OCI-LY7 (cell line): ENCODE measurements around the gene ANKRD13C. TPM values are rescaled to one million over a fixed set of nuclear protein-coding genes. Genes with fewer than 3 reads are reported as not detected.

ENCODE experiments used
- BruUV-seq: library from RNA; stranded (reverse); fragments of 400-500 nt; replicated peaks from 2 replicates; lab custom pipeline; 2021; lab: Mats Ljungman, UMichigan
- CTCF ChIA-PET: fragments of 300-600 bp; sonication (Branson Sonifier 250); formaldehyde crosslinking; loops from one replicate; lab custom pipeline; 2022; ENCODE audit warnings: antibody characterized with exemption; ENCODE audit not compliant: unreplicated experiment; lab: Charles Lee
- POLR2A ChIA-PET: fragments of 300-600 bp; sonication (Branson Sonifier 250); formaldehyde crosslinking; loops from one replicate; lab custom pipeline; 2022; ENCODE audit warnings: antibody characterized with exemption; lab: Charles Lee
- DNase-seq: peaks from one replicate; pipeline ENCODE4 v3.0.0-alpha.2; 2015; ENCODE audit warnings: low spot score
- H2AFZ ChIP-seq: fragments of 200-600 bp; sonication (generic), shearing (Covaris generic); 2 replicates; pipeline ENCODE4 v1.6.1; 2014; ENCODE audit warnings: mild to moderate bottlenecking, antibody characterized with exemption, low read length, moderate library complexity
- H3K27ac ChIP-seq: fragments of 200-600 bp; sonication (generic); 2 replicates; pipeline ENCODE4 v1.5.1; 2014; ENCODE audit warnings: mixed run types, low read depth, mild to moderate bottlenecking, moderate library complexity, low read length, inconsistent platforms; ENCODE audit not compliant: poor library complexity, severe bottlenecking
- H3K36me3 ChIP-seq: fragments of 200-600 bp; sonication (generic); 2 replicates; pipeline ENCODE4 v1.6.1; 2014; ENCODE audit warnings: mild to moderate bottlenecking, antibody characterized with exemption, low read length, moderate library complexity, mixed read lengths; ENCODE audit not compliant: insufficient read depth
- H3K4me1 ChIP-seq: fragments of 200-600 bp; sonication (generic); 2 replicates; pipeline ENCODE4 v1.5.1; 2014; ENCODE audit warnings: mild to moderate bottlenecking, low read length; ENCODE audit not compliant: insufficient read depth, poor library complexity, severe bottlenecking
- H3K4me2 ChIP-seq: fragments of 200-600 bp; sonication (generic); 2 replicates; pipeline ENCODE4 v1.6.1; 2014; ENCODE audit warnings: mild to moderate bottlenecking, low read length
- H3K4me3 ChIP-seq: fragments of 200-600 bp; sonication (generic); 2 replicates; pipeline ENCODE4 v1.5.1; 2014; ENCODE audit warnings: mild to moderate bottlenecking, low read depth, low read length; ENCODE audit not compliant: poor library complexity, severe bottlenecking
- H3K79me2 ChIP-seq: fragments of 200-600 bp; sonication (generic); 2 replicates; pipeline ENCODE4 v1.6.1; 2016; ENCODE audit warnings: low read depth, mild to moderate bottlenecking, low read length, moderate library complexity, mixed read lengths; ENCODE audit not compliant: insufficient read depth
- H3K9me2 ChIP-seq: fragments of 200-600 bp; sonication (generic); 2 replicates; pipeline ENCODE4 v1.6.1; 2016; ENCODE audit warnings: mild to moderate bottlenecking, low read length, mixed read lengths; ENCODE audit not compliant: insufficient read depth
- H3K9me3 ChIP-seq: fragments of 200-600 bp; sonication (generic); 2 replicates; pipeline ENCODE4 v1.6.1; 2014; ENCODE audit warnings: mild to moderate bottlenecking, mixed run types, low read length, mixed read lengths
- H4K20me1 ChIP-seq: fragments of 200-600 bp; sonication (generic); 2 replicates; pipeline ENCODE4 v1.6.1; 2014; ENCODE audit warnings: mild to moderate bottlenecking, antibody characterized with exemption, low read length, moderate library complexity, mixed read lengths; ENCODE audit not compliant: insufficient read depth
- EZH2phosphoT487 ChIP-seq: fragments of 200-600 bp; sonication (generic); IDR thresholded peaks from 2 replicates; pipeline ENCODE4 v1.6.1; 2018; ENCODE audit warnings: low read depth, borderline replicate concordance, mild to moderate bottlenecking, mixed run types, antibody characterized with exemption, low read length, moderate library complexity, mixed read lengths
- intact Hi-C: fragments of 100-400 bp; cut with micrococcal nuclease; formaldehyde crosslinking; loops from one replicate; pipeline ENCODE4 v1.10.0; 2022; ENCODE audit not compliant: unreplicated experiment
- total RNA-seq, 2 experiments: library from RNA; depleted of rRNA in 1 of 2; stranded (reverse); fragments of >200 nt in 1 of 2; shearing (Covaris generic) in 1 of 2; gene quantifications; 2 replicates each; pipeline ENCODE4 v1.2.3, GENCODE V29; 2014 to 2022
- TF ChIP-seq, protein P1 (sequence below): fragments of 200-600 bp; sonication (generic); conservative IDR thresholded peaks from 2 replicates; pipeline ENCODE4 v1.5.1; 2014; ENCODE audit warnings: mild to moderate bottlenecking, antibody characterized with exemption, low read length, moderate library complexity, mixed read lengths

Gene ANKRD13C
- total RNA-seq, 2 experiments from 2014 or later: 17.3 to 22.1 TPM

DNA sequence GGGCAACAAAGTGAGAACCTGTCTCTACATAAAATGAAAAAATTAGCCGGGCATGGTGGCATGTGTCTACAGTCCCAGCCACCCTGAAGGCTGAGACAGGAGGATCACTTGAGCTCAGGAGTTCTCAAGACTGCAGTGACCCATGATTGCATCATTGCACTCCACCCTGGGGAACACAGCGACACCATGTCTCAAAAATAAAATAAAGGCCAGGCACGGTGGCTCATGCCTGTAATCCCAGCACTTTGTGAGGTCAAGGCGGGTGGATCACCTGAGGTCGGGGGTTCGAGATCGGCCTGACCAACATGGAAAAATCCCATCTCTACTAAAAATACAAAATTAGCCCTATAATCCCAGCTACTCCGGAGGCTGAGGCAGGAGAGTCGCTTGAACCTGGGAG lies 20.1 kb downstream of the ANKRD13C start:
- POLR2A ChIA-PET: interaction anchor here (0.7 kb wide), 1 partner anchor 23 kb away, joined by 3 read pairs; no protein-coding TSS in a partner anchor

DNA sequence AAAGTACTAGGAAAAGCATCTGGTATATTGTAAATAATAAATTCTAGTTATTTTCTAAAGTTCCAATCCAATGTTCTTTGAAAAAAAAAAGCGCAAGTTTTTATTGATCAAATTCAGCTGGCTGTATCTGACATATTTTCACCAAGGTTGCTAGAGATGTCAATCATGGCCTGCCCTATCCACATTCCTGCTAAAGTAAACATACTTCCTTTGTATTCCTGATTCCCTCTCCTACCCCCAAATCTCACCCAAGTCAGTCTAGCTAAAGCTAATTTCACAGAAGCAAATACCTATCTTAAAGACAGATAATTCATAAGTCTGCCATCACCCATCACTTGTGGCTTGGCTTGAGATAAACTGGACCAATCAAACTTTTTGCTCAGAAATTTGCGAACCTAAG lies 21.3 kb downstream of the ANKRD13C start:
- no peaks in the 10 kb centered on the region for H3K9me3 ChIP-seq

More for the DNA sequence above, 20.1 kb downstream of the ANKRD13C start:
- Histone ChIP-seq H4K20me1 (no peaks in the 10 kb centered on the region), H3K4me3 (no peak overlapping the region), H3K4me2 (no peak overlapping the region), H3K9me2 (no peaks in the 10 kb centered on the region), H2AFZ (no peak overlapping the region), H3K79me2 (peaks cover 39% of the 10 kb centered on the region), H3K9me3 (no peaks in the 10 kb centered on the region), H3K36me3 (peaks cover 30% of the 10 kb centered on the region), H3K27ac (no peak overlapping the region), H3K4me1 (no peaks in the 10 kb centered on the region)
- CTCF ChIA-PET: no interaction called here
- intact Hi-C loops: no loop called here
- BruUV-seq: no TSS peak
- no peak for TF ChIP-seq EZH2phosphoT487
- TF ChIP-seq, protein P1, sequence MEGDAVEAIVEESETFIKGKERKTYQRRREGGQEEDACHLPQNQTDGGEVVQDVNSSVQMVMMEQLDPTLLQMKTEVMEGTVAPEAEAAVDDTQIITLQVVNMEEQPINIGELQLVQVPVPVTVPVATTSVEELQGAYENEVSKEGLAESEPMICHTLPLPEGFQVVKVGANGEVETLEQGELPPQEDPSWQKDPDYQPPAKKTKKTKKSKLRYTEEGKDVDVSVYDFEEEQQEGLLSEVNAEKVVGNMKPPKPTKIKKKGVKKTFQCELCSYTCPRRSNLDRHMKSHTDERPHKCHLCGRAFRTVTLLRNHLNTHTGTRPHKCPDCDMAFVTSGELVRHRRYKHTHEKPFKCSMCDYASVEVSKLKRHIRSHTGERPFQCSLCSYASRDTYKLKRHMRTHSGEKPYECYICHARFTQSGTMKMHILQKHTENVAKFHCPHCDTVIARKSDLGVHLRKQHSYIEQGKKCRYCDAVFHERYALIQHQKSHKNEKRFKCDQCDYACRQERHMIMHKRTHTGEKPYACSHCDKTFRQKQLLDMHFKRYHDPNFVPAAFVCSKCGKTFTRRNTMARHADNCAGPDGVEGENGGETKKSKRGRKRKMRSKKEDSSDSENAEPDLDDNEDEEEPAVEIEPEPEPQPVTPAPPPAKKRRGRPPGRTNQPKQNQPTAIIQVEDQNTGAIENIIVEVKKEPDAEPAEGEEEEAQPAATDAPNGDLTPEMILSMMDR: no peak
- DNase-seq: no peak

DNA sequence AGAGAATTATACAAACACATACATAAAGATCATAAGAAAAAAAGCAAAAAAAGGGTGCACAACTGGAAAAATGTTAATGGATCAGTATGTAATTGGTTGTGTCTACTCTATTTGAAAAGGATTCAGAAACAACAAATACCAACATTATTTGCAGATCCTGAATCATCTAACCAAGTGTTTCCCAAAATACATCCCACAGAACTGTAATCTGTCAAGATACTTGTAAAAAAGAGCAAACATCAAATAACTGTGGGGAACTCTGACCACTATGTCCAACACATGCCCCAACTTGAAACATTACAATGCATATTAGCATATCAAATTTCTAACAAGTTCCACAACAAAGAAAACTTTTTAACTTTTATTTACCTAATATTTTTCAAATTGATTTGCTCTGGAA lies 22.6 kb downstream of the ANKRD13C start:
- no peak for TF ChIP-seq EZH2phosphoT487
- TF ChIP-seq, protein P1: no peak
- ChIA-PET POLR2A (no interaction called here), CTCF (no interaction called here)
- Histone ChIP-seq H4K20me1 (no peaks in the 10 kb centered on the region), H3K9me3 (no peaks in the 10 kb centered on the region), H3K79me2 (peaks cover 30% of the 10 kb centered on the region), H3K4me1 (no peaks in the 10 kb centered on the region), H3K36me3 (peaks cover 15% of the 10 kb centered on the region), H3K4me3 (no peak overlapping the region), H2AFZ (no peak overlapping the region), H3K27ac (no peak overlapping the region), H3K9me2 (no peaks in the 10 kb centered on the region), H3K4me2 (no peak overlapping the region)
- no peak for DNase-seq
- intact Hi-C loops: no loop called here
- no TSS peak for BruUV-seq

More for the DNA sequence above, 21.3 kb downstream of the ANKRD13C start:
- H2AFZ ChIP-seq: no peak overlapping the region
- H3K4me2 ChIP-seq: no peak overlapping the region
- no peak for TF ChIP-seq EZH2phosphoT487
- TF ChIP-seq, protein P1: no peak
- BruUV-seq: no TSS peak
- H3K9me2 ChIP-seq: no peaks in the 10 kb centered on the region
- ChIA-PET POLR2A (interaction anchor here (0.7 kb wide), 1 partner anchor 10 kb away, joined by 3 read pairs; no protein-coding TSS in a partner anchor), CTCF (no interaction called here)
- intact Hi-C loops: no loop called here
- peaks cover 22% of the 10 kb centered on the region for H3K36me3 ChIP-seq
- H4K20me1 ChIP-seq: no peaks in the 10 kb centered on the region
- no peak overlapping the region for H3K27ac ChIP-seq
- H3K79me2 ChIP-seq: peaks cover 37% of the 10 kb centered on the region
- H3K4me3 ChIP-seq: no peak overlapping the region
- no peaks in the 10 kb centered on the region for H3K4me1 ChIP-seq
- DNase-seq: no peak
